H9 (cell line): ENCODE results near the gene CFAP69. TPM values are rescaled to one million over a fixed set of nuclear protein-coding genes. Genes with fewer than 3 reads are reported as not detected.
A peak's percentile ranks its signal among the peaks of the same experiment; 100 is the strongest.

ENCODE experiments used
- DNase-seq: peaks from one replicate; pipeline ENCODE4 v3.0.0-alpha.2; 2017
- H2AFZ ChIP-seq: one replicate; pipeline ENCODE4 v1.6.1; 2013; ENCODE audit warnings: mild to moderate bottlenecking, low read length, control low read depth, moderate library complexity
- H2AK5ac ChIP-seq: 2 replicates; pipeline ENCODE4 v1.6.1; 2013; ENCODE audit warnings: low read length, control low read depth, mixed read lengths; ENCODE audit not compliant: insufficient read length
- H2BK120ac ChIP-seq: one replicate; pipeline ENCODE4 v1.6.1; 2013; ENCODE audit warnings: low read depth, mild to moderate bottlenecking, low read length, control low read depth, inconsistent platforms; ENCODE audit not compliant: poor library complexity, severe bottlenecking
- H2BK12ac ChIP-seq: 2 replicates; pipeline ENCODE4 v1.6.1; 2013; ENCODE audit warnings: low read length, control low read depth, mixed read lengths, low read depth; ENCODE audit not compliant: insufficient read length
- H2BK15ac ChIP-seq: 2 replicates; pipeline ENCODE4 v1.6.1; 2013; ENCODE audit warnings: low read depth, low read length, control low read depth
- H2BK20ac ChIP-seq: one replicate; pipeline ENCODE4 v1.6.1; 2013; ENCODE audit warnings: low read depth, mild to moderate bottlenecking, low read length, control low read depth, inconsistent platforms; ENCODE audit not compliant: poor library complexity, severe bottlenecking
- H2BK5ac ChIP-seq: 2 replicates; pipeline ENCODE4 v1.6.1; 2013; ENCODE audit warnings: low read length, control low read depth, mixed read lengths; ENCODE audit not compliant: insufficient read length
- H3K14ac ChIP-seq: 2 replicates; pipeline ENCODE4 v1.6.1; 2013; ENCODE audit warnings: low read length, control low read depth; ENCODE audit not compliant: insufficient read depth
- H3K18ac ChIP-seq: 2 replicates; pipeline ENCODE4 v1.6.1; 2013; ENCODE audit warnings: low read depth, mild to moderate bottlenecking, mixed read lengths, low read length, control low read depth; ENCODE audit not compliant: insufficient read length
- H3K23ac ChIP-seq: 2 replicates; pipeline ENCODE4 v1.6.1; 2013; ENCODE audit warnings: low read length, control low read depth, mixed read lengths, low read depth; ENCODE audit not compliant: insufficient read length
- H3K23me2 ChIP-seq: 2 replicates; pipeline ENCODE4 v1.6.1; 2013; ENCODE audit warnings: low read depth, mild to moderate bottlenecking, mixed read lengths, low read length, control low read depth; ENCODE audit not compliant: insufficient read length, poor library complexity, severe bottlenecking
- H3K27ac ChIP-seq: 2 replicates; pipeline ENCODE4 v1.5.1; 2013; ENCODE audit warnings: low read length, control low read depth, mixed read lengths, low read depth; ENCODE audit not compliant: insufficient read length
- H3K27me3 ChIP-seq: 2 replicates; pipeline ENCODE4 v1.6.1; 2013; ENCODE audit warnings: low read length, control low read depth, inconsistent platforms; ENCODE audit not compliant: insufficient read depth
- H3K4ac ChIP-seq: 2 replicates; pipeline ENCODE4 v1.6.1; 2013; ENCODE audit warnings: low read depth, mild to moderate bottlenecking, control low read depth, inconsistent platforms, low read length, moderate library complexity
- H3K4me1 ChIP-seq: 2 replicates; pipeline ENCODE4 v1.6.1; 2013; ENCODE audit warnings: low read length, control low read depth, inconsistent platforms; ENCODE audit not compliant: insufficient read depth
- H3K4me2 ChIP-seq: 2 replicates; pipeline ENCODE4 v1.6.1; 2013; ENCODE audit warnings: low read length, control low read depth, mixed read lengths; ENCODE audit not compliant: insufficient read length, insufficient read depth
- H3K56ac ChIP-seq: 2 replicates; pipeline ENCODE4 v1.6.1; 2013; ENCODE audit warnings: low read depth, mild to moderate bottlenecking, mixed read lengths, low read length, control low read depth; ENCODE audit not compliant: insufficient read length
- H3K79me1 ChIP-seq: 2 replicates; pipeline ENCODE4 v1.6.1; 2013; ENCODE audit warnings: low read depth, mild to moderate bottlenecking, moderate library complexity, low read length, control low read depth, inconsistent platforms; ENCODE audit not compliant: insufficient read depth, poor library complexity, severe bottlenecking
- H3K79me2 ChIP-seq: 2 replicates; pipeline ENCODE4 v1.6.1; 2013; ENCODE audit warnings: low read length, control low read depth, inconsistent platforms; ENCODE audit not compliant: insufficient read depth
- H3K9ac ChIP-seq: 2 replicates; pipeline ENCODE4 v1.6.1; 2013; ENCODE audit warnings: low read length, control low read depth, mixed read lengths; ENCODE audit not compliant: insufficient read length; ENCODE audit errors: extremely low read depth
- H3K9me3 ChIP-seq: one replicate; pipeline ENCODE4 v1.6.1; 2013; ENCODE audit warnings: low read depth, low read length, inconsistent platforms; ENCODE audit not compliant: control insufficient read depth
- H3T11ph ChIP-seq: one replicate; pipeline ENCODE4 v1.6.1; 2013; ENCODE audit warnings: mild to moderate bottlenecking, low read length, control low read depth, inconsistent platforms
- H4K20me1 ChIP-seq: one replicate; pipeline ENCODE4 v1.6.1; 2013; ENCODE audit not compliant: control insufficient read depth, insufficient read length, insufficient read depth
- H4K5ac ChIP-seq: 2 replicates; pipeline ENCODE4 v1.6.1; 2013; ENCODE audit warnings: low read depth, mild to moderate bottlenecking, mixed read lengths, low read length, control low read depth; ENCODE audit not compliant: insufficient read length
- H4K8ac ChIP-seq: replicated peaks from 2 replicates; pipeline ENCODE4 v1.6.1; 2013; ENCODE audit warnings: low read length, control low read depth, mixed read lengths, low read depth; ENCODE audit not compliant: insufficient read length
- H4K91ac ChIP-seq: 2 replicates; pipeline ENCODE4 v1.6.1; 2013; ENCODE audit warnings: low read depth, mild to moderate bottlenecking, moderate library complexity, mixed read lengths, low read length, control low read depth; ENCODE audit not compliant: insufficient read length
- H3K27ac Mint-ChIP-seq, 3 experiments: 2 replicates in 2 of 3; 3 replicates in 1 of 3; pipeline ENCODE4 v1.8.0; 2020 to 2021; ENCODE audit warnings: mixed read lengths in 3 of 3, mild to moderate bottlenecking in 1 of 3, moderate library complexity in 1 of 3
- H3K27me3 Mint-ChIP-seq: 2 replicates; pipeline ENCODE4 v1.8.0; 2021; ENCODE audit warnings: low read depth, mild to moderate bottlenecking, moderate library complexity, mixed read lengths
- H3K36me3 Mint-ChIP-seq, 3 experiments: 2 replicates in 2 of 3; 3 replicates in 1 of 3; pipeline ENCODE4 v1.8.0; 2020 to 2021; ENCODE audit warnings: low read depth in 3 of 3, mixed read lengths in 3 of 3; ENCODE audit not compliant: insufficient read depth in 1 of 3
- H3K4me1 Mint-ChIP-seq, 2 experiments: 2 replicates each; pipeline ENCODE4 v1.8.0; 2020; ENCODE audit warnings: mixed read lengths in 2 of 2
- H3K4me3 Mint-ChIP-seq, 2 experiments: 2 replicates in 1 of 2; 3 replicates in 1 of 2; pipeline ENCODE4 v1.8.0; 2020 to 2021; ENCODE audit warnings: mild to moderate bottlenecking in 2 of 2, mixed read lengths in 2 of 2, moderate library complexity in 1 of 2
- H3K9me3 Mint-ChIP-seq, 2 experiments: 2 replicates in 1 of 2; 3 replicates in 1 of 2; pipeline ENCODE4 v1.8.0; 2020; ENCODE audit warnings: mild to moderate bottlenecking in 2 of 2, mixed read lengths in 2 of 2, moderate library complexity in 1 of 2
- CTCF ChIP-seq: fragments of 200-600 bp; sonication (generic); conservative IDR thresholded peaks from 3 replicates; pipeline ENCODE4 v1.8.0; 2021; ENCODE audit warnings: antibody characterized with exemption, mild to moderate bottlenecking
- WGBS: extraction: QIAGEN DNeasy Blood & Tissue Kit; methylation state at CpG from one replicate; pipeline ENCODE4 v1.1.7; 2013; ENCODE audit warnings: missing lambda C conversion rate, low lambda C conversion rate, mixed read lengths; ENCODE audit not compliant: insufficient read length; ENCODE audit errors: extremely low coverage; 5-methylcytosine and 5-hydroxymethylcytosine counted together
- total RNA-seq: library from RNA; stranded (reverse); gene quantifications from 2 replicates; pipeline ENCODE4 v1.2.1, GENCODE V29; 2021

CFAP69 gene
- total RNA-seq, 1 experiment from 2014 or later: 2.9 TPM

DNA sequence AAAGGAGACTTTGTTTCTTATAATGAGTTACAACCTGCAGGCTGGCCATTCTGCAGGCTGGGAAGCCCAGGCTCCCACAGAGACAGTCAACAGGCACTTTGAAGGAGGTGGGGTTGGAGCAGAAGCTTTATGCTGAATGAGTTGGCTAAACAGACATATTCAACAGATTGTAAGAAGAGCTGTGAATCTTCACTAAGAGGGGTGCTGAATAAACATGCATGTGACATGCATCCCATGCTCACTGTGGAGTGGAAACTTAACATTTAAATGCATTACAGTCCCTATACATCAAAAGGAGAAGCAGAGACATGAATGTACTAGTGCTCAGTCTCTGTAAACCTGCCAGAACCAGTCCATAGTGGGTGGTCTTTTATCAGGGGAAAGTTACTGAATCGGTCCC lies 1.4 kb upstream of the CFAP69 start:
- Histone ChIP-seq H3K18ac (no peak overlapping the region), H2BK120ac (no peak overlapping the region), H4K8ac (no peak overlapping the region), H4K5ac (no peak overlapping the region), H2BK15ac (no peak overlapping the region), H3K27ac (no peak overlapping the region), H3K4me1 (no peaks in the 10 kb centered on the region; the same call in 1 of the 2 replicates), H3K4me2 (no peak overlapping the region), H2AK5ac (no peak overlapping the region), H3K23ac (no peak overlapping the region), H3K23me2 (peaks cover 12% of the 10 kb centered on the region), H4K20me1 (no peaks in the 10 kb centered on the region), H3K79me1 (no peaks in the 10 kb centered on the region), H3K9me3 (no peaks in the 10 kb centered on the region), H3K79me2 (no peaks in the 10 kb centered on the region), H2BK20ac (no peak overlapping the region), H3K56ac (no peak overlapping the region), H3T11ph (no peak overlapping the region), H3K9ac (no peak overlapping the region), H2AFZ (no peak overlapping the region), H3K4ac (no peak overlapping the region), H3K27me3 (no peaks in the 10 kb centered on the region), H2BK12ac (no peak overlapping the region), H4K91ac (no peak overlapping the region), H3K14ac (no peak overlapping the region), H2BK5ac (no peak overlapping the region)
- WGBS: no CpG with 5 or more reads among the region's 1 CpG
- Mint-ChIP-seq H3K4me3 (peak overlapping the region; percentile 59 to 84; a peak in 3 of 5 replicates), H3K9me3 (no peaks in the 10 kb centered on the region), H3K4me1 (peaks cover 32 to 41% of the 10 kb centered on the region in 2 experiments), H3K27ac (no peak overlapping the region), H3K36me3 (no peaks in the 10 kb centered on the region; a peak in 1 of 7 replicates), H3K27me3 (peaks cover 30% of the 10 kb centered on the region)
- no peak for DNase-seq
- TF ChIP-seq CTCF: no peak
